ENCODE results near the gene NCF4. TPM values are rescaled to one million over a fixed set of nuclear protein-coding genes. Genes with fewer than 3 reads are reported as not detected.
A peak's percentile ranks its signal among the peaks of the same experiment; 100 is the strongest.

Gene NCF4
- total RNA-seq (2011; cell fraction: chromatin; rRNA removed; ENCODE audit: low replicate concordance): 0.30 TPM in 1 of 2 replicates, not detected in the other
- 0.33 TPM in 1 of 2 replicates, not detected in the other for total RNA-seq (2011; cell fraction: nucleolus; rRNA removed)
- not detected in 2 replicates for total RNA-seq (2011; cell fraction: nucleoplasm; rRNA removed)
- total RNA-seq (2014; rRNA removed) (0.53 and 0.95 TPM in 2 replicates), total RNA-seq (2014; rRNA removed; fragmentation: Illumina TruSeq; extraction: Trizol) (0.13 and 0.33 TPM in 2 replicates), total RNA-seq (2015; rRNA removed; fragmentation: Illumina TruSeq; extraction: Trizol) (0.58 and 0.79 TPM in 2 replicates), total RNA-seq (2021) (0.18 and 0.56 TPM in 2 replicates), polyA plus RNA-seq (2011; rRNA removed) (0.42 and 0.87 TPM in 2 replicates), polyA plus RNA-seq (2014; fragmentation: Illumina TruSeq; extraction: Trizol) (0.55 and 0.66 TPM in 2 replicates), polyA plus RNA-seq (2014; fragmentation: Nextera tagmentation; extraction: Ambion mirVana) (under 1 TPM; 0.04 to 0.15 TPM), polyA plus RNA-seq (2014; rRNA removed) (0.20 and 0.42 TPM in 2 replicates), polyA minus RNA-seq (2011; rRNA and poly(A)+ RNA removed) (0.18 TPM in 2 replicates), Bru-seq, nascent RNA (percentile 23 among the genes with signal in this experiment), BruChase-seq, experiment 1, labeled RNA remaining after a 2-hour chase (percentile 18 among the genes with signal in this experiment), BruChase-seq, experiment 2, labeled RNA remaining after a 6-hour chase (percentile 10 among the genes with signal in this experiment)
- 0.70 and 0.72 TPM in 2 replicates for polyA plus RNA-seq (2011; cell fraction: cytosol; rRNA removed)
- polyA plus RNA-seq (2011; cell fraction: nucleus; rRNA removed): 2.4 and 3.4 TPM in 2 replicates
- polyA plus RNA-seq (2012): 0.42 and 2.9 TPM in 2 replicates
- not detected in 2 replicates for polyA minus RNA-seq (2011; cell fraction: cytosol; rRNA and poly(A)+ RNA removed)
- polyA minus RNA-seq (2011; cell fraction: nucleus; rRNA and poly(A)+ RNA removed): 0.22 TPM in 1 of 2 replicates, not detected in the other
- long read RNA-seq, experiment 1: 0 reads
- long read RNA-seq, experiment 2, partial matches to known transcripts: 0 of 1 reads
- long read RNA-seq, experiment 2, other reads (novel, unspliced or antisense): 0 of 1 reads
- long read RNA-seq, experiment 3: 0 reads

GRCh38 chr22:36860821-36861659 is at the start of gene NCF4:
Gene NCF4 (plus strand): TSS chr22:36861006. CDS start chr22:36861172, 166 bp downstream.
- Histone ChIP-seq H3K4me2 (ENCODE audit: insufficient read depth, low read length) (no peak within 1 kb of the TSS), H4K20me1 (replicated peaks; ENCODE audit: control insufficient read depth, insufficient read depth, low read length) (no peaks in the 10 kb centered on the region; the same call in 1 of the 2 replicates), H3K9ac (ENCODE audit: insufficient read depth in 1 of 2, low read depth in 2 of 2, low read length in 2 of 2) (no peak within 1 kb of the TSS), H3K9me1 (ENCODE audit: control insufficient read depth, insufficient read depth, low read length) (no peaks in the 10 kb centered on the region), H3K9me3 (replicated peaks; ENCODE audit: control insufficient read depth, insufficient read depth, low read depth, low read length) (no peaks in the 10 kb centered on the region), H3K4me3 (no peak within 1 kb of the TSS), H3K4me1 (replicated peaks in 1 of 2; ENCODE audit: control insufficient read depth in 2 of 2, insufficient read depth in 2 of 2, low read length in 2 of 2) (peaks cover 0 to 18% of the 10 kb centered on the region in 2 experiments; a peak in 3 of 5 replicates), H3K79me2 (ENCODE audit: control insufficient read depth, insufficient read depth, low read length) (no peaks in the 10 kb centered on the region), H3K27me3 (ENCODE audit: control insufficient read depth in 2 of 2, insufficient read depth in 2 of 2, low read length in 2 of 2) (peaks cover 0 to 6% of the 10 kb centered on the region in 2 experiments; a peak in 1 of 5 replicates), H2AFZ (ENCODE audit: low read depth, low read length) (no peak within 1 kb of the TSS), H3K27ac (ENCODE audit: extremely low read depth, low read depth, low read length) (no peak within 1 kb of the TSS), H3K36me3 (ENCODE audit: control insufficient read depth, insufficient read depth, low read length) (no peaks in the 10 kb centered on the region)
- ATAC-seq (peak; percentile 34; the same call in 1 of the 3 replicates), FAIRE-seq (no peak), DNase-seq (ENCODE audit: extremely low read depth in 1 of 4, low spot score in 3 of 4) (no peak)
- intact Hi-C loops (cut with micrococcal nuclease): no loop called here
- WGBS (ENCODE audit: insufficient coverage, low coverage, missing lambda C conversion rate): 44% methylated on average over 10 of the region's 17 CpGs
- CTCF ChIA-PET (ENCODE audit: low intra/inter-chr PET ratio): no interaction called here
- BruUV-seq (replicated peaks): no TSS peak
- POLR2A ChIA-PET: no interaction called here
- in situ Hi-C loops (cut with MboI): loop anchor here (10.0 kb wide), 1 partner anchor 316 kb away; no protein-coding TSS in a partner anchor
- TF ChIP-seq DPF2 (IDR thresholded peaks at IDR 0.05) (no peak), RB1 (IDR thresholded peaks at IDR 0.05; ENCODE audit: low read depth) (no peak), NFE2L1 (tag; IDR thresholded peaks at IDR 0.05; ENCODE audit: borderline replicate concordance, low read depth) (no peak), TRIM28 (IDR thresholded peaks at IDR 0.05) (no peak), ETV6 (IDR thresholded peaks at IDR 0.05; ENCODE audit: borderline replicate concordance in 1 of 2, low read depth in 2 of 2, low read length in 1 of 2) (peak in 1 of 2 experiments; percentile 29; a peak in 1 of 4 replicates), ETV6 (CRISPR knock-in tag; IDR thresholded peaks at IDR 0.05; ENCODE audit: borderline replicate concordance) (no peak), ZFP36 (IDR thresholded peaks at IDR 0.05; ENCODE audit: low read depth, low read length, partially characterized antibody) (peak; percentile 82), SMAD2 (IDR thresholded peaks at IDR 0.05; ENCODE audit: low read depth, low read length) (no peak)

Measured in K562 (cell line).